ENCODE data around the gene ZNF358.

GRCh38 chr19:7554990-7555864 is 39.3 kb downstream of the ZNF358 start:
- TF ChIP-seq CTCF (IDR thresholded peaks at IDR 0.05) (no peak), POLR2A (IDR thresholded peaks at IDR 0.05) (no peak)

All from breast epithelium (tissue), 3 donors.